Stimulated activated memory B cell treated with anti-CD40 and anti-IgM and Interleukin-4, amounts not matched to agents 10 μg/mL and 1 μg/mL and 100 μg/mL, for 72 hours (primary cell): ENCODE results near the gene TMUB1.
A peak's percentile ranks its signal among the peaks of the same experiment; 100 is the strongest.

Experiments
- ATAC-seq: fragments of 150-1000 bp; cut with Tn5 transposase; 2 replicates; pipeline ENCODE4 v1.10.0; 2021
- H3K27ac Mint-ChIP-seq: one replicate; pipeline ENCODE4 v1.8.0; 2022; ENCODE audit warnings: mild to moderate bottlenecking, mixed read lengths
- H3K27me3 Mint-ChIP-seq: one replicate; pipeline ENCODE4 v1.8.0; 2022; ENCODE audit warnings: mixed read lengths
- H3K36me3 Mint-ChIP-seq: one replicate; pipeline ENCODE4 v1.8.0; 2022; ENCODE audit warnings: mixed read lengths
- H3K4me1 Mint-ChIP-seq: one replicate; pipeline ENCODE4 v1.8.0; 2022; ENCODE audit warnings: mixed read lengths
- H3K4me3 Mint-ChIP-seq: one replicate; pipeline ENCODE4 v1.8.0; 2022; ENCODE audit warnings: mild to moderate bottlenecking, moderate library complexity, mixed read lengths
- H3K9me3 Mint-ChIP-seq: one replicate; pipeline ENCODE4 v1.8.0; 2022; ENCODE audit warnings: mixed read lengths

TMUB1 gene

GRCh38 chr7:151085691-151086620 is 2.7 kb upstream of the TMUB1 start, which contains the start of gene AGAP3:
Gene AGAP3, plus strand, starts transcription at chr7:151086475. Its CDS starts 267 bp downstream, at chr7:151086742.
- Mint-ChIP-seq H3K27ac (peak within 1 kb of the TSS; percentile 94), H3K4me1 (peaks cover 58% of the 10 kb centered on the region), H3K4me3 (peak within 1 kb of the TSS; percentile 92), H3K9me3 (no peaks in the 10 kb centered on the region), H3K27me3 (no peaks in the 10 kb centered on the region), H3K36me3 (no peaks in the 10 kb centered on the region)
- peak; percentile 58 for ATAC-seq

DNA sequence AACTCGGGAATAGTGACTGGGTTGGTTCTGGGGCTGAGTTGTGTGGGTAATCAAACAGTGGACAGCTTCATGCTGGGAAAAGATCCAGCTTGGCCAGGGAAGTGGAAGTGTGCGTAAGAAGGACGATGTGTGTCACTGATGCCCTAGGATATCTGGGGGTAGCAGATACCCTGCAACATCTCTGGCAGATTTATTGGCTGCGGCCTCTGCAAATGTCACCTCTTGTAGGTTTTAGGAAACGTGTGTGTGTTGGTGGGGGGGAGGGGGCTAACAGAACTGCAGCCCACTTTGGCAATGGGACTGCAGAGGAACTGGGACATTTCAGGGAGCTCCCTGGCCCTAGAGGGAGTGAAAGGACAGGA is 2.0 kb upstream of the TMUB1 start:
- H3K4me3 Mint-ChIP-seq, result peak overlapping the region; percentile 92
- H3K4me1 Mint-ChIP-seq, result peaks cover 58% of the 10 kb centered on the region
- H3K27ac Mint-ChIP-seq, result peak overlapping the region; percentile 94
- H3K36me3 Mint-ChIP-seq, result no peaks in the 10 kb centered on the region
- no peaks in the 10 kb centered on the region for H3K27me3 Mint-ChIP-seq
- H3K9me3 Mint-ChIP-seq, result no peaks in the 10 kb centered on the region
- no peak for ATAC-seq

GRCh38 chr7:151083824-151084160 is 499 bp upstream of the TMUB1 start:
- peak overlapping the region; percentile 97 for H3K4me3 Mint-ChIP-seq
- H3K27ac Mint-ChIP-seq, result peak overlapping the region; percentile 88
- H3K9me3 Mint-ChIP-seq, result no peaks in the 10 kb centered on the region
- ATAC-seq, result no peak
- H3K27me3 Mint-ChIP-seq, result no peaks in the 10 kb centered on the region
- H3K4me1 Mint-ChIP-seq, result peaks cover 59% of the 10 kb centered on the region
- no peaks in the 10 kb centered on the region for H3K36me3 Mint-ChIP-seq

GRCh38 chr7:151082141-151083070 is 887 bp downstream of the TMUB1 start:
- H3K4me3 Mint-ChIP-seq, result peak overlapping the region; percentile 97
- no peaks in the 10 kb centered on the region for H3K9me3 Mint-ChIP-seq
- H3K4me1 Mint-ChIP-seq, result peaks cover 63% of the 10 kb centered on the region
- H3K27ac Mint-ChIP-seq, result peak overlapping the region; percentile 88
- ATAC-seq, result no peak
- no peaks in the 10 kb centered on the region for H3K27me3 Mint-ChIP-seq
- H3K36me3 Mint-ChIP-seq, result no peaks in the 10 kb centered on the region

- Mint-ChIP-seq H3K27me3 (no peaks in the 10 kb centered on the region), H3K9me3 (no peaks in the 10 kb centered on the region), H3K4me3 (peak overlapping the region; percentile 97), H3K36me3 (peaks cover under 1% of the 10 kb centered on the region), H3K4me1 (peaks cover 64% of the 10 kb centered on the region), H3K27ac (peak overlapping the region; percentile 88)
- no peak for ATAC-seq
Measured at GRCh38 chr7:151081170-151082101, 1.9 kb downstream of the TMUB1 start.

GRCh38 chr7:151080522-151081169 is 2.6 kb downstream of the TMUB1 start, which contains the start of gene FASTK:
Gene FASTK, minus strand, starts transcription at chr7:151080809. Its CDS starts 43 bp downstream, at chr7:151080766.
- peak; percentile 90 for ATAC-seq
- H3K4me3 Mint-ChIP-seq, result peak within 1 kb of the TSS; percentile 97
- H3K9me3 Mint-ChIP-seq, result no peaks in the 10 kb centered on the region
- H3K36me3 Mint-ChIP-seq, result peaks cover 8% of the 10 kb centered on the region
- H3K27me3 Mint-ChIP-seq, result no peaks in the 10 kb centered on the region
- peak within 1 kb of the TSS; percentile 88 for H3K27ac Mint-ChIP-seq
- H3K4me1 Mint-ChIP-seq, result peaks cover 59% of the 10 kb centered on the region

- Mint-ChIP-seq H3K27me3 (no peaks in the 10 kb centered on the region), H3K4me1 (peaks cover 53% of the 10 kb centered on the region), H3K36me3 (peaks cover 14% of the 10 kb centered on the region), H3K4me3 (peak overlapping the region; percentile 85), H3K27ac (peak overlapping the region; percentile 84), H3K9me3 (no peaks in the 10 kb centered on the region)
- no peak for ATAC-seq
Measured at GRCh38 chr7:151080067-151080521, 3.2 kb downstream of the TMUB1 start.

DNA sequence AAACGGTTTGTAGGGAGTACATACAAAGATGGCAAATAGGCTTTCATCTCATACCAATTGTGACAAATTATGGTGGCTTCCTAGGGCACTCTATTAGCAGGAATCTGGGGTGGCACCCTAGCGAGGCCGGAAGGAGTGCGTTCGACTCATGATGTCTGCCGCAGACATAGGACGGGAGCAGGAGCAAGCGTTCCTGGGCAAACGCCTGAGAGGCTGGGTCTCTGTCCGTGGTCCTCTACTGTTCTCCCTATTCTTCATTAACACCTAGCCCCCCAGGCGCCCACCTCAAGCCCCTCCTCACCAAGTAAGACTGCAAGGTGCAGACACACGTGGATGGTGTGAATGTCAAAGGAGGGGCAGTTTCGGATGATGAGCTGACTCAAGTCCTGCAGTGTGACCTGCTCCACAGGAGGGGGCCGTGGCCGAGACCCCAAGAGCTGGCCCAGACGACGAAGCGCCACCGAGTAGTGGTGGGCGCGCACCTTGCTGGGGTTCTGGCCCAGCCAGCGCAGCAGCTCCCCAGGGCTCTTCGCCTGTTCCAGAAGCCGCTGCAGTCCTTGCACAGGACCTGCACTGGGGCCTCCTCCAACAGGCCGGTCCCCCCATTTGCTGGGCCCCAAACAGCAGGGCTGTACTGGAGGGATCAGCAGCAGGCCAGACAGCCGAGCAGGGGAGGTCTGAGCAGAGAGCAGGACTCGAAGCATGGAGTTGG is 3.9 kb downstream of the TMUB1 start:
- peak overlapping the region; percentile 85 for H3K4me3 Mint-ChIP-seq
- H3K4me1 Mint-ChIP-seq, result peaks cover 46% of the 10 kb centered on the region
- ATAC-seq, result no peak
- no peaks in the 10 kb centered on the region for H3K9me3 Mint-ChIP-seq
- no peak overlapping the region for H3K27ac Mint-ChIP-seq
- H3K27me3 Mint-ChIP-seq, result no peaks in the 10 kb centered on the region
- H3K36me3 Mint-ChIP-seq, result peaks cover 21% of the 10 kb centered on the region

GRCh38 chr7:151078233-151079040 is 4.9 kb downstream of the TMUB1 start:
- Mint-ChIP-seq H3K27ac (no peak overlapping the region), H3K4me1 (peaks cover 46% of the 10 kb centered on the region), H3K4me3 (peak overlapping the region; percentile 85), H3K27me3 (no peaks in the 10 kb centered on the region), H3K36me3 (peaks cover 23% of the 10 kb centered on the region), H3K9me3 (no peaks in the 10 kb centered on the region)
- ATAC-seq, result no peak

DNA sequence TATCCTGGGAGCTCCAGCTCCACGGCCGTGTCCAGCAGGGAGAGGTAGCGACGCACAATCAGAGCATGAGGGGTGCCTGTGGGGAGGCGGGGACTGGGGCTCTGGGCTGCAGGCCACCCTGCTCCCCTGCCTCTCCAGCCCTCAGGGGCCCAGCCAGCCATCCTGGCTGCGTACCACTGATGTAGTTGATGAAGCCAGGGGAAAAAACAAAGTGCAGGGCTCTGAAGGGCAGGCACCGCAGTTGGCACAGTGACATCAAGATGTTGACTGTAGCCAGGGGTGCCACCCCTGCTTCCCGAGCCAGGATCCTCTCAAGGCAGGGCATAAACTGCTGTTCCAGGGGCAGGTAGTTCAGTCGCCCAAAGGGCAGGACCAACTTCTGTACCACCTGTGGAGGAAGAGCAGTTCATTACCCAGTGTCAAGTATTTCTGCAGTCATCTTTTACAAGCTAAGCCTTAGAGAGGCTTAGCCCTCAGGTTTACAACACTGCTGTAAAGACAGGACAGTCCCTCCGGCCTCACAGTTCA is 5.5 kb downstream of the TMUB1 start:
- Mint-ChIP-seq H3K4me3 (peak overlapping the region; percentile 5), H3K9me3 (no peaks in the 10 kb centered on the region)

DNA sequence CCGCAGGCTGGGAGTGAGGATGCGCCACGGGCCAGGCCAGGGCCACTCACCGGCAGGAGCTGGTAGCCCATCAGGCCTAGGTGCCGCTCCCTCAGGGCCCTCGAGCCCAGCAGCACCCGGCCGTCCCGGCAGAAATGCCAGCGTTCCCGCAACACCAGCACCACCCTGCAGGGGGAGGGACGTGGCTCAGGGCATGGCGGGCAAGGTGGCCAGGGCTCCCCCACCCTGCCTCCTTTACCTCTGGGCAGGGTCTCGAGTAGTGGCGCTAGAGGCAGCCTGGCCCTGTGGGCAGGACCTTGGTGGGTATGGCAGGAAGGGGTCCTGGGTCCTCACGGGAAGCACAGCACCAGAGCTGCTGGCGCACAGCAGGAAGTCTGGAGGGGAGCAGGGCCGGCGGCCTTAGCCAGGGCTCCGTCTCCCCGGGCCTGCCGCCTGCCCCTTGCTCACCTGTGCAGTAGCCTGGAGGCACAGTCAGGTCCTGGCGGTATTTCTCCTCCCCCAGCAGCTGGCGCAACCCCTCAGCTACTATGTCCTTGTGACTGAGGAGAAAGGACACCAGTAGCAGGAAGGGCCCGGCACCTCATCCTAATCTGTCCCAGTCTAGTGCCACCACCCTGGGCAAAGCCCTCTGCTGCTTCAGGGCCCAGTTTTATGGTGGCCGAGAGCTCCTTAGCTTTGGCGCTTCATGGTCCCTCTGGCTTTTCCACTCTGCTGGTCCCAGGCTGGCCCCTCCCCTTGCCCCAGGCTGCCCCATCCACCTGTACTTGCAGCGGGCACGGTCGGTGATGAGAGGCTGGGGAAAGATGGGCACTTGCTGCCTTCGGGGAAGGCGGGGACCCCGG is 6.2 kb downstream of the TMUB1 start:
- peaks cover 36% of the 10 kb centered on the region for H3K4me1 Mint-ChIP-seq
- ATAC-seq, result no peak
- H3K27me3 Mint-ChIP-seq, result no peaks in the 10 kb centered on the region
- H3K9me3 Mint-ChIP-seq, result no peaks in the 10 kb centered on the region
- H3K4me3 Mint-ChIP-seq, result no peak overlapping the region
- H3K36me3 Mint-ChIP-seq, result peaks cover 28% of the 10 kb centered on the region
- H3K27ac Mint-ChIP-seq, result no peak overlapping the region

More for the DNA sequence above, 5.5 kb downstream of the TMUB1 start:
- Mint-ChIP-seq H3K27me3 (no peaks in the 10 kb centered on the region), H3K4me1 (peaks cover 43% of the 10 kb centered on the region), H3K36me3 (peaks cover 23% of the 10 kb centered on the region), H3K27ac (no peak overlapping the region)
- ATAC-seq, result no peak

DNA sequence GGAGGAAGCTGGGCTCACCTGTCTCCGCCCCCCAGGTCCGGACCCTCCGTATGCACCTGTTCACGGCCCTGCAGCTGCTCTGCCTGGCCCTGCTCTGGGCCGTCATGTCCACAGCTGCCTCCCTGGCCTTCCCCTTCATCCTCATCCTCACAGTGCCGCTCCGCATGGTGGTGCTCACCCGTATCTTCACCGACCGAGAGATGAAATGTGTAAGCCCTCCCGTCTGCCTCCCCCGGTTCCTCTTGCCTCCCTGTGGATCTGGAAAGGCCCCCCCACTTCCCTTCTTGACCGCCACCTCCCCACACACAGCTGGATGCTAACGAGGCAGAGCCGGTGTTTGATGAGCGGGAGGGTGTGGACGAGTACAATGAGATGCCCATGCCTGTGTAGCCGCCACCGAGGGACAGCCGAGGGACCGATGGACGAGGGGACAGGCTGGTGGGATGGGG is 7.3 kb downstream of the TMUB1 start:
- ATAC-seq, result no peak

More for the DNA sequence above, 7.3 kb downstream of the TMUB1 start:
- no peak overlapping the region for H3K27ac Mint-ChIP-seq
- no peaks in the 10 kb centered on the region for H3K9me3 Mint-ChIP-seq
- peaks cover 37% of the 10 kb centered on the region for H3K36me3 Mint-ChIP-seq
- H3K4me1 Mint-ChIP-seq, result peaks cover 28% of the 10 kb centered on the region
- no peaks in the 10 kb centered on the region for H3K27me3 Mint-ChIP-seq
- no peak overlapping the region for H3K4me3 Mint-ChIP-seq
